ENCODE results near the gene ACTR1A. TPM values are rescaled to one million over a fixed set of nuclear protein-coding genes. Genes with fewer than 3 reads are reported as not detected.

The ACTR1A gene
- polyA plus RNA-seq, 1 donor (not counting 4 experiments of a cell fraction or from before 2014, with no cell fraction given), result 162 TPM

GRCh38 chr10:102545997-102546396, 43.5 kb upstream of the ACTR1A start:
- H3K79me2 ChIP-seq (ENCODE audit: control insufficient read depth, insufficient read depth, low read length), result no peaks in the 10 kb centered on the region
- H3K27ac ChIP-seq (ENCODE audit: control insufficient read depth, insufficient read depth, low read length), result no peak overlapping the region
- dilution Hi-C loops (cut with MboI; ENCODE audit: extremely low pct_ligation_motif_present, low sequenced_read_pairs), result no loop called here
- no peak for FAIRE-seq
- H3K9me1 ChIP-seq (ENCODE audit: control insufficient read depth, extremely low read depth, insufficient read depth, low read length), result no peaks in the 10 kb centered on the region
- H3K9ac ChIP-seq (ENCODE audit: control insufficient read depth, extremely low read depth, insufficient read depth, low read length), result no peak overlapping the region
- H2AFZ ChIP-seq (ENCODE audit: control insufficient read depth, low read length), result no peak overlapping the region
- H4K20me1 ChIP-seq (ENCODE audit: control insufficient read depth, extremely low read depth, insufficient read depth, low read length), result no peaks in the 10 kb centered on the region
- peaks cover 0 to 6% of the 10 kb centered on the region in 2 experiments for H3K36me3 ChIP-seq (ENCODE audit: control insufficient read depth in 2 of 2, extremely low read depth in 1 of 2, insufficient read depth in 2 of 2, low read length in 2 of 2)
- H3K4me1 ChIP-seq (ENCODE audit: control insufficient read depth, extremely low read depth, insufficient read depth, low read length), result peaks cover 4% of the 10 kb centered on the region
- TF ChIP-seq CTCF (optimal IDR thresholded peaks at IDR 0.05 in 1 of 3, IDR thresholded peaks at IDR 0.05 in 1 of 3, conservative IDR thresholded peaks at IDR 0.05 in 1 of 3; ENCODE audit: extremely low read depth in 1 of 3, insufficient read depth in 2 of 3, low read length in 3 of 3), result no peak
- no peak for TF ChIP-seq EZH2 (IDR thresholded peaks at IDR 0.05; ENCODE audit: low read length)
- no peak overlapping the region for H3K4me3 ChIP-seq (ENCODE audit: control insufficient read depth in 2 of 3, extremely low read depth in 1 of 3, insufficient read depth in 2 of 3, low read depth in 1 of 3, low read length in 3 of 3)
- DNase-seq (ENCODE audit: low read depth, low spot score), result no peak
- no peaks in the 10 kb centered on the region for H3K27me3 ChIP-seq (ENCODE audit: control insufficient read depth, extremely low read depth, insufficient read depth, low read length)
- no peak overlapping the region for H3K4me2 ChIP-seq (ENCODE audit: control insufficient read depth, extremely low read depth, insufficient read depth, low read depth, low read length)
- no peaks in the 10 kb centered on the region for H3K9me3 ChIP-seq (ENCODE audit: control insufficient read depth, low read depth, low read length)

- no peaks in the 10 kb centered on the region for H3K27me3 ChIP-seq (ENCODE audit: control insufficient read depth, extremely low read depth, insufficient read depth, low read length)
- dilution Hi-C loops (cut with MboI; ENCODE audit: extremely low pct_ligation_motif_present, low sequenced_read_pairs), result no loop called here
- TF ChIP-seq EZH2 (IDR thresholded peaks at IDR 0.05; ENCODE audit: low read length), result no peak
- no peak for TF ChIP-seq CTCF (optimal IDR thresholded peaks at IDR 0.05 in 1 of 3, IDR thresholded peaks at IDR 0.05 in 1 of 3, conservative IDR thresholded peaks at IDR 0.05 in 1 of 3; ENCODE audit: extremely low read depth in 1 of 3, insufficient read depth in 2 of 3, low read length in 3 of 3)
- FAIRE-seq (no peak), DNase-seq (ENCODE audit: low read depth, low spot score) (no peak)
- H3K36me3 ChIP-seq (ENCODE audit: control insufficient read depth in 2 of 2, extremely low read depth in 1 of 2, insufficient read depth in 2 of 2, low read length in 2 of 2), result peaks cover 0 to 3% of the 10 kb centered on the region in 2 experiments
- no peak overlapping the region for H3K9ac ChIP-seq (ENCODE audit: control insufficient read depth, extremely low read depth, insufficient read depth, low read length)
- peaks cover 4% of the 10 kb centered on the region for H3K4me1 ChIP-seq (ENCODE audit: control insufficient read depth, extremely low read depth, insufficient read depth, low read length)
- H3K9me1 ChIP-seq (ENCODE audit: control insufficient read depth, extremely low read depth, insufficient read depth, low read length), result no peaks in the 10 kb centered on the region
- H3K9me3 ChIP-seq (ENCODE audit: control insufficient read depth, low read depth, low read length), result no peaks in the 10 kb centered on the region
- H3K79me2 ChIP-seq (ENCODE audit: control insufficient read depth, insufficient read depth, low read length), result no peaks in the 10 kb centered on the region
- H3K4me3 ChIP-seq (ENCODE audit: control insufficient read depth in 2 of 3, extremely low read depth in 1 of 3, insufficient read depth in 2 of 3, low read depth in 1 of 3, low read length in 3 of 3), result no peak overlapping the region
- no peak overlapping the region for H2AFZ ChIP-seq (ENCODE audit: control insufficient read depth, low read length)
- no peak overlapping the region for H3K4me2 ChIP-seq (ENCODE audit: control insufficient read depth, extremely low read depth, insufficient read depth, low read depth, low read length)
- H3K27ac ChIP-seq (ENCODE audit: control insufficient read depth, insufficient read depth, low read length), result no peak overlapping the region
- H4K20me1 ChIP-seq (ENCODE audit: control insufficient read depth, extremely low read depth, insufficient read depth, low read length), result no peaks in the 10 kb centered on the region
Measured at GRCh38 chr10:102545265-102545871, 42.9 kb upstream of the ACTR1A start.

Data from keratinocyte (primary cell).